HG02852 (cell line): ENCODE measurements around the gene RASD2.

Source experiments
- ATAC-seq: cut with Tn5 transposase; IDR thresholded peaks from one replicate; pipeline ENCODE4 v1.9.1; 2021; ENCODE audit warnings: mild to moderate bottlenecking, moderate library complexity; ENCODE audit not compliant: unreplicated experiment

The RASD2 gene

DNA sequence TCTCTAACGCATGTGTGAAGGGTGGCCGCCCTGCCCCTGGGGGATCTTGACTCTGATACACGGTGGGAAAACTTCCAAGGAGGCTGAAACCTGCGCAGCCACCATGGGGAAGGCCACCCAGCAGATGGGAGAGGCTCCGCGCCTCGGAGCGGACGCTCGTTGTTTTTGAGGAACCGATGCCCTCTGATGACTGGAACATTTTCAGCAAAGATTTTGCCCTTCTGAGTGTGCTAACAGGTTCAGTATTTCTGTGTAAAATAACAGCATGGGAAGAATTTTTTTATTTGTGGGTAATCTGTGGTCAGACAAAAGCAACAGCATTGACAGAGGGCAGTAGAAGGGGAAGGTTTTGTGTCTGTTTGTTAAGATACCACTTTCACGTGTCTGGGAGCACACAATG, 59.8 kb downstream of the RASD2 start:
- no peak for ATAC-seq

DNA sequence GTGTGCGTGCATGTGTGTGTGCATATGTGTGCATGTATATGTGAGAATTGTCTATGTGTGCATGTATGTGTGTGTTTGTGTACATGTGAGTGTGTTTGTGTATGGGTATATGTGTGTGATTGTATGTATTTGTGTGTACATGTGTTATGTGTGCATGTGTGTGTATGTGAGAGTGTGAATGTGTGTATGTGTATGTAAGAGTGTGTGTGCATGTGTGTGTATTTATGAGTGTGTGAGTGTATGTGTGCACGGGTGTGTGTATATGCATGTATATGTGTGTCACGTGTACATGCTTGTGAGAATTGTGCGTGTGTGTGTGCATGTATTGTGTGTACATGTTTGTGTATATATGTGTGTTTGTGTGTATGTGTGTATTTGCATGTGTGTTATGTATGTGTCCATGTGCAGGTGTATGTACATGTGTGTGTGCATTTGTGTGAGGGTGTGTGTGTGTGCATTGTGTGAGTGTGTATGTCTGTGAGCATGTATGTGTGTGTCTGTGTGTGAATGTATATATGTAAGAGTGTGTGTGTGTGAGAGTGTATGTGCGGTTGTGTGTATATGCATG, 60.5 kb downstream of the RASD2 start:
- ATAC-seq, result no peak

DNA sequence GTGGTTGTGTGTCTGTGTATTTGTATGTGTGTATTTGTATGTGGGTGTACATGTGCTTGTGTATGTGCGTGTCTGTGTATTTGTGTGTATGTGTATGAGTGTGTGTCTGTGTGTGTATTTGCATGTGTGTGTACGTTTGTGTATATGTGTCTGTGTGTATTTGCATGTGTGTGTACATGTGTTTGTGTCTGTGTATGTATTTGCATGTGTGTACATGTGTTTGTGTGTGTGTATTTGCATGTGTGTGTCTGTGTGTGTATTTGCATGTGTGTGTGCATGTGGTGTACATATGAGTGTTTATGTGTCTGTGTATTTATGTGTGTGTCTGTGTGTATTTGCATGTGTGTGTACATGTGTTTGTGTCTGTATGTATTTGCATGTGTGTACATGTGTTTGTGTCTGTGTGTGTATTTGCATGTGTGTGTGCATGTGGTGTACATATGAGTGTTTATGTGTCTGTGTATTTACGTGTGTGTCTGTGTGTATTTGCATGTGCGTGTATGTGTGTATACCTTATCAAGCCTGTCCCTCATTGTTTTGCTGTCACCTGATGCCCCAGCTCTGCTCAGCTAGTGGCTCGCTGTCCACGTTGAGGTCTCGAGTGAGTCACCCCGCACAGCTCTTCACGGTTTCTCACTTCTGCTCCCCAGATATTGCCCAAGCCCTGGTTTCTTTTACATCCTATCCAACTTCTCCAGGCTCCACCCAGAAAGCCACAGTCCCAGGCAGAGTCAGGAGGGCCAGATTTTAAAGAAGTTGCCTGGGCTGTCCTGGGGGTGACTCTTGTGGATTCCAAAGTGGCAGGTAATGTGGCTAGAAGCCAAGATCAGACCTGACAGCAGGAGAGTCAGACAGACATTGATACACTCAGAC, 61.3 kb downstream of the RASD2 start:
- no peak for ATAC-seq
